Fibroblast of mammary gland (primary cell): Measurements from ENCODE around the gene KCNK6.

Experiments used
- DNase-seq: peaks from one replicate; pipeline ENCODE4 v3.0.0-alpha.2; 2010; ENCODE audit warnings: low read depth
- H3K4me3 ChIP-seq: 2 replicates; pipeline ENCODE4 v1.5.1; 2011; ENCODE audit warnings: low read depth, mild to moderate bottlenecking, low read length, moderate library complexity; ENCODE audit not compliant: control insufficient read depth
- TF ChIP-seq, protein P1 (sequence below): conservative IDR thresholded peaks from 2 replicates; pipeline ENCODE4 v1.5.1; 2011; ENCODE audit warnings: low read depth, low read length, inconsistent platforms; ENCODE audit not compliant: control insufficient read depth, insufficient read depth

The KCNK6 gene

DNA sequence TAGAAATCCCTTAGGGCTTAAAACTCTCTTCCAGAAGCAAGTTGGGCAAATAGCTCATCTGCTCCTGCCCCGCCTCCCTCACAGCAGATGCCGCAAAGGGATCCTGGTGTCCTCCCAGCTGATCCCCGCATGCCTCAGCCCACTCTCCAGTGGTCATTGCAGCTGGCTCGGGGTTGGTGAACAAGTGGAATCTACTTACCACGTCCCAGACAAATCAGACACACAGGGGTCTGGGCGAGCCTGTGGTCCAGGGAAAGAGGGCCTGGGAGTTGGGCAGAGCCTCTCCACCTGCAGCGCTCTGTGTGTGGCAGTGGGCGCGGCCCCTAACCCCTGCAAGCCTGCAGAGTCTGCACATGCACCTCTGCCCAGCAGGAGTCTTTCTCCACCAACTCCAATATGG, 26.4 kb upstream of the KCNK6 start:
- no peak for DNase-seq
- TF ChIP-seq, protein P1, sequence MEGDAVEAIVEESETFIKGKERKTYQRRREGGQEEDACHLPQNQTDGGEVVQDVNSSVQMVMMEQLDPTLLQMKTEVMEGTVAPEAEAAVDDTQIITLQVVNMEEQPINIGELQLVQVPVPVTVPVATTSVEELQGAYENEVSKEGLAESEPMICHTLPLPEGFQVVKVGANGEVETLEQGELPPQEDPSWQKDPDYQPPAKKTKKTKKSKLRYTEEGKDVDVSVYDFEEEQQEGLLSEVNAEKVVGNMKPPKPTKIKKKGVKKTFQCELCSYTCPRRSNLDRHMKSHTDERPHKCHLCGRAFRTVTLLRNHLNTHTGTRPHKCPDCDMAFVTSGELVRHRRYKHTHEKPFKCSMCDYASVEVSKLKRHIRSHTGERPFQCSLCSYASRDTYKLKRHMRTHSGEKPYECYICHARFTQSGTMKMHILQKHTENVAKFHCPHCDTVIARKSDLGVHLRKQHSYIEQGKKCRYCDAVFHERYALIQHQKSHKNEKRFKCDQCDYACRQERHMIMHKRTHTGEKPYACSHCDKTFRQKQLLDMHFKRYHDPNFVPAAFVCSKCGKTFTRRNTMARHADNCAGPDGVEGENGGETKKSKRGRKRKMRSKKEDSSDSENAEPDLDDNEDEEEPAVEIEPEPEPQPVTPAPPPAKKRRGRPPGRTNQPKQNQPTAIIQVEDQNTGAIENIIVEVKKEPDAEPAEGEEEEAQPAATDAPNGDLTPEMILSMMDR: no peak
- no peak overlapping the region for H3K4me3 ChIP-seq

GRCh38 chr19:38294090-38294489, 25.6 kb upstream of the KCNK6 start:
- TF ChIP-seq, protein P1: no peak
- no peak overlapping the region for H3K4me3 ChIP-seq
- DNase-seq: no peak

- DNase-seq: no peak
These were observed 20.6 kb upstream of the KCNK6 start for GRCh38 chr19:38298821-38299680.

GRCh38 chr19:38303517-38304351, 15.9 kb upstream of the KCNK6 start, which contains the start of gene C19orf33:
Gene C19orf33, plus strand, starts transcription at chr19:38304251. Its CDS starts 11 bp downstream, at chr19:38304262.
- no peak for DNase-seq
- TF ChIP-seq, protein P1: no peak
- H3K4me3 ChIP-seq: no peak within 1 kb of the TSS

More at GRCh38 chr19:38298821-38299680, 20.6 kb upstream of the KCNK6 start:
- TF ChIP-seq, protein P1: no peak
- no peak overlapping the region for H3K4me3 ChIP-seq

- no peak for DNase-seq
- H3K4me3 ChIP-seq: no peak overlapping the region
- TF ChIP-seq, protein P1: no peak
These were observed 15.2 kb upstream of the KCNK6 start for GRCh38 chr19:38304352-38304865.

DNA sequence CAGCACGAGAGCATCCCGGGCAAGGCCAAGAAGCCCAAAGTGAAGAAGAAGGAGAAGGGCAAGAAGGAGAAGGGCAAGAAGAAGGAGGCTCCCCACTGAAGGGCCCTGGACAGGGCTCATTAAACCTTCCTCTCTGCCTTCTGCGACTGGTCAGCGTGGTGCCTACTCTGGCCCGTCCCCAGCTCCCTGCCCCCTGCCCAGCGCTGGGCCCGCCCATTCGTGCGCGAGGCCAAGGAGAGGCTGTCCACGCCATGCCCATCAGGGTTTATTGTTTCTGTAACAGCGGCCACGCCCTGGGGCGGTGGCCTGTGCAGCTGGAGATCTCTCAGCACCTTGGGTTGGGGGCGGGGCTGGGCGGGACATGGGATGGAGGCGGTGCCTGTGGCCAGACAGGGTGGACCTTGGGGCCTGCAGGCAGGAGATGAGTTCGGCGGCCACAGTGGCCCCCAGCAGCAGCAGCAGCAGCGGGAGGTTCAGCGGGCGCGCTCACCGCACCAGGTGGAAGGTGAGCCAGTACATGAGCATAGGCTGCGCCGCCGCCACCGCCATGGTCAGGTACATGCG, 14.7 kb upstream of the KCNK6 start:
- no peak overlapping the region for H3K4me3 ChIP-seq
- DNase-seq: no peak
- TF ChIP-seq, protein P1: no peak
